Activated B cell treated with CpG ODN at 0.5 μM for 24 hours (primary cell): Measurements from ENCODE around the gene ZKSCAN3. TPM values are rescaled to one million over a fixed set of nuclear protein-coding genes. Genes with fewer than 3 reads are reported as not detected.
"Not testable (repeated sequence)": the region's sequence is repeated elsewhere in the genome, so short reads cannot be mapped to it uniquely, and the experiment has no call there.

ENCODE experiments used
- ATAC-seq: fragments of 200-7000 bp; cut with Tn5 transposase; one replicate; pipeline ENCODE4 v1.10.0; 2021; ENCODE audit warnings: low read depth, mild to moderate bottlenecking, moderate library complexity
- CTCF ChIA-PET: fragments of 350-600 bp; sonication (Branson Sonifier 250); formaldehyde crosslinking; loops from one replicate; lab custom pipeline; 2021; ENCODE audit warnings: antibody characterized with exemption; lab: Charles Lee
- POLR2A ChIA-PET: fragments of 350-600 bp; sonication (Branson Sonifier 250); formaldehyde crosslinking; loops from one replicate; lab custom pipeline; 2021; ENCODE audit warnings: antibody characterized with exemption; lab: Charles Lee
- DNase-seq: peaks from one replicate; pipeline ENCODE4 v3.0.0; 2022
- H3K27ac Mint-ChIP-seq: one replicate; pipeline ENCODE4 v1.8.0; 2020; ENCODE audit warnings: mixed read lengths
- H3K27me3 Mint-ChIP-seq: one replicate; pipeline ENCODE4 v1.8.0; 2021; ENCODE audit warnings: mixed read lengths
- H3K36me3 Mint-ChIP-seq: one replicate; pipeline ENCODE4 v1.8.0; 2021; ENCODE audit warnings: low read depth, mixed read lengths
- H3K4me1 Mint-ChIP-seq: one replicate; pipeline ENCODE4 v1.8.0; 2021; ENCODE audit warnings: mixed read lengths
- H3K4me3 Mint-ChIP-seq: one replicate; pipeline ENCODE4 v1.8.0; 2020; ENCODE audit warnings: mild to moderate bottlenecking, mixed read lengths
- H3K9me3 Mint-ChIP-seq: one replicate; pipeline ENCODE4 v1.8.0; 2020; ENCODE audit warnings: mixed read lengths
- intact Hi-C: fragments of 100-400 bp; cut with micrococcal nuclease; formaldehyde crosslinking; loops from one replicate; pipeline ENCODE4 v1.15.1; 2024
- total RNA-seq: library from RNA; stranded (reverse); gene quantifications from 2 replicates; pipeline ENCODE4 v1.2.3, GENCODE V29; 2022
- TF ChIP-seq, protein P1 (sequence below): fragments of 200-600 bp; IDR thresholded peaks from one replicate; pipeline ENCODE4 v1.8.0; 2022; ENCODE audit warnings: antibody characterized with exemption, mild to moderate bottlenecking

Gene ZKSCAN3
- total RNA-seq, 1 donor from 2014 or later: 6.3 TPM

- H3K9me3 Mint-ChIP-seq: no peaks in the 10 kb centered on the region
- CTCF ChIA-PET: interaction anchor here (1.4 kb wide), 1 partner anchor 8 kb away, joined by 3 read pairs; no protein-coding TSS in a partner anchor
Measured at GRCh38 chr6:28360961-28361360, 11.2 kb downstream of the ZKSCAN3 start.

DNA sequence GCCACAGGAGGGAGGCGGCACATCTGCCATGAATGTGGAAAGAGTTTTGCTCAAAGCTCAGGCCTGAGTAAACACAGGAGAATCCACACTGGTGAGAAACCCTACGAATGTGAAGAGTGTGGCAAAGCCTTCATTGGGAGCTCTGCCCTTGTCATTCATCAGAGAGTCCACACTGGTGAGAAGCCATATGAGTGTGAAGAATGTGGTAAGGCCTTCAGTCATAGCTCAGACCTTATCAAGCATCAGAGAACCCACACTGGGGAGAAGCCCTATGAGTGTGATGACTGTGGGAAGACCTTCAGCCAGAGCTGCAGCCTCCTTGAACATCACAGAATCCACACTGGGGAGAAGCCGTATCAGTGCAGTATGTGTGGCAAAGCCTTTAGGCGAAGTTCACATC, 15.8 kb downstream of the ZKSCAN3 start:
- H3K27me3 Mint-ChIP-seq, H3K4me3 Mint-ChIP-seq, intact Hi-C loops, DNase-seq, H3K27ac Mint-ChIP-seq, POLR2A ChIA-PET, ATAC-seq, H3K9me3 Mint-ChIP-seq: not testable (repeated sequence)
- peaks cover 11% of the 10 kb centered on the region for H3K4me1 Mint-ChIP-seq
- CTCF ChIA-PET: interaction anchor here (0.8 kb wide), 1 partner anchor 9 kb away, joined by 4 read pairs; no protein-coding TSS in a partner anchor
- H3K36me3 Mint-ChIP-seq: peaks cover 48% of the 10 kb centered on the region

More at GRCh38 chr6:28360961-28361360, 11.2 kb downstream of the ZKSCAN3 start:
- no peak overlapping the region for H3K27ac Mint-ChIP-seq
- H3K4me1 Mint-ChIP-seq: peaks cover 3% of the 10 kb centered on the region
- H3K36me3 Mint-ChIP-seq: peaks cover 40% of the 10 kb centered on the region
- TF ChIP-seq, protein P1, sequence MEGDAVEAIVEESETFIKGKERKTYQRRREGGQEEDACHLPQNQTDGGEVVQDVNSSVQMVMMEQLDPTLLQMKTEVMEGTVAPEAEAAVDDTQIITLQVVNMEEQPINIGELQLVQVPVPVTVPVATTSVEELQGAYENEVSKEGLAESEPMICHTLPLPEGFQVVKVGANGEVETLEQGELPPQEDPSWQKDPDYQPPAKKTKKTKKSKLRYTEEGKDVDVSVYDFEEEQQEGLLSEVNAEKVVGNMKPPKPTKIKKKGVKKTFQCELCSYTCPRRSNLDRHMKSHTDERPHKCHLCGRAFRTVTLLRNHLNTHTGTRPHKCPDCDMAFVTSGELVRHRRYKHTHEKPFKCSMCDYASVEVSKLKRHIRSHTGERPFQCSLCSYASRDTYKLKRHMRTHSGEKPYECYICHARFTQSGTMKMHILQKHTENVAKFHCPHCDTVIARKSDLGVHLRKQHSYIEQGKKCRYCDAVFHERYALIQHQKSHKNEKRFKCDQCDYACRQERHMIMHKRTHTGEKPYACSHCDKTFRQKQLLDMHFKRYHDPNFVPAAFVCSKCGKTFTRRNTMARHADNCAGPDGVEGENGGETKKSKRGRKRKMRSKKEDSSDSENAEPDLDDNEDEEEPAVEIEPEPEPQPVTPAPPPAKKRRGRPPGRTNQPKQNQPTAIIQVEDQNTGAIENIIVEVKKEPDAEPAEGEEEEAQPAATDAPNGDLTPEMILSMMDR: no peak
- intact Hi-C loops: no loop called here
- ATAC-seq: no peak
- POLR2A ChIA-PET: no interaction called here
- DNase-seq: no peak
- no peak overlapping the region for H3K4me3 Mint-ChIP-seq
- no peaks in the 10 kb centered on the region for H3K27me3 Mint-ChIP-seq

GRCh38 chr6:28368522-28368921, 18.8 kb downstream of the ZKSCAN3 start:
- Mint-ChIP-seq H3K4me3 (no peak overlapping the region), H3K27ac (peak overlapping the region; percentile 53), H3K9me3 (no peaks in the 10 kb centered on the region), H3K36me3 (peaks cover 31% of the 10 kb centered on the region), H3K4me1 (peaks cover 24% of the 10 kb centered on the region), H3K27me3 (no peaks in the 10 kb centered on the region)
- peak; percentile 74 for ATAC-seq
- ChIA-PET CTCF (no interaction called here), POLR2A (interaction anchor here (0.5 kb wide), 1 partner anchor 31 kb away, joined by 5 read pairs; no protein-coding TSS in a partner anchor)
- TF ChIP-seq, protein P1: no peak
- intact Hi-C loops: loop anchor here (1.0 kb wide), 1 partner anchor 31 kb away; the partner anchor contains the start of gene ZSCAN12
- no peak for DNase-seq

DNA sequence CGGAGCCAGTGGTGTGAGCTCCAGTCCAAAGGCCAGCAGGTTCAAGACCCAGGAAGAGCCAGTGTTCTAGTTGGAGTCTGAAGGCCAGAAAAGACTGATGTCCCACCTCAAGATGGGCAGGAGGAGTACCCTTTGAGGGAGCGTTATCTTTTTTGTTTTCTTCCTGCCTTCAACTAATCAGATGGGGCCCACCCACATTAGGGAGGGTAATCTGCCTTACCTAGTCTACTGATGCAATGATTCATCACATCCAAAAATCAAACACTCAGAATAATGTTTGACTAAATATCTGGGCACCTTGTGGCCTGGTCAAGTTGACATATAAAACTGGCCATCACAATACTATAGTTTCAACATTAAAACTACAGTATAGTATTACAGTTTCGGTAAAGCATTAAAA, 19.7 kb downstream of the ZKSCAN3 start:
- Mint-ChIP-seq H3K9me3 (no peaks in the 10 kb centered on the region), H3K4me3 (no peak overlapping the region), H3K27me3 (no peaks in the 10 kb centered on the region), H3K4me1 (peaks cover 24% of the 10 kb centered on the region), H3K36me3 (peaks cover 25% of the 10 kb centered on the region), H3K27ac (no peak overlapping the region)
- intact Hi-C loops: no loop called here
- POLR2A ChIA-PET: no interaction called here
- DNase-seq (no peak), ATAC-seq (no peak)
- CTCF ChIA-PET: no interaction called here
- TF ChIP-seq, protein P1: no peak

GRCh38 chr6:28370440-28370839, 20.7 kb downstream of the ZKSCAN3 start:
- intact Hi-C loops: no loop called here
- ChIA-PET CTCF (no interaction called here), POLR2A (no interaction called here)
- no peaks in the 10 kb centered on the region for H3K9me3 Mint-ChIP-seq
- DNase-seq (no peak), ATAC-seq (no peak)
- TF ChIP-seq, protein P1: no peak
- H3K36me3 Mint-ChIP-seq: peaks cover 23% of the 10 kb centered on the region
- H3K4me3 Mint-ChIP-seq: no peak overlapping the region
- no peak overlapping the region for H3K27ac Mint-ChIP-seq
- no peaks in the 10 kb centered on the region for H3K27me3 Mint-ChIP-seq
- peaks cover 24% of the 10 kb centered on the region for H3K4me1 Mint-ChIP-seq
